Lower lobe of right lung (tissue), 2 donors: ENCODE measurements around the gene SLC6A9. TPM values are rescaled to one million over a fixed set of nuclear protein-coding genes. Genes with fewer than 3 reads are reported as not detected.

Experiments used
- ATAC-seq, 2 donors: fragments of 200-7000 bp; cut with Tn5 transposase; one replicate each; pipeline ENCODE4 v1.9.1; 2020 to 2022; ENCODE audit warnings: mild to moderate bottlenecking in 2 of 2, moderate library complexity in 2 of 2
- DNase-seq: peaks from one replicate; pipeline ENCODE4 v3.0.0-alpha.2; 2020
- H3K27ac ChIP-seq: fragments of 200-600 bp; one replicate; pipeline ENCODE4 v1.8.0; 2022
- H3K27me3 ChIP-seq: fragments of 200-600 bp; one replicate; pipeline ENCODE4 v1.8.0; 2022; ENCODE audit warnings: low read depth
- H3K36me3 ChIP-seq: fragments of 200-600 bp; one replicate; pipeline ENCODE4 v1.8.0; 2022; ENCODE audit warnings: mild to moderate bottlenecking
- H3K4me1 ChIP-seq: fragments of 200-600 bp; one replicate; pipeline ENCODE4 v1.8.0; 2022
- H3K4me3 ChIP-seq: fragments of 200-600 bp; one replicate; pipeline ENCODE4 v1.8.0; 2022; ENCODE audit warnings: mild to moderate bottlenecking
- H3K9me3 ChIP-seq: fragments of 200-600 bp; one replicate; pipeline ENCODE4 v1.8.0; 2022
- intact Hi-C: fragments of 100-400 bp; cut with DNase I; formaldehyde crosslinking; loops from one replicate; pipeline ENCODE4 v1.11.0; 2022
- total RNA-seq: library from RNA; stranded (reverse); fragmentation: NEBNext Ultra II Directional; extraction: Animal tissue kit (Norgen Biotek cat#: 25700); gene quantifications from one replicate; pipeline ENCODE4 v1.2.1, GENCODE V29; 2021
- TF ChIP-seq, protein P1 (sequence below): fragments of 200-600 bp; IDR thresholded peaks from one replicate; pipeline ENCODE4 v1.8.0; 2022; ENCODE audit warnings: antibody characterized with exemption, mild to moderate bottlenecking
- donor health status: DM: no; HTN: yes; CAD: no; lungs with severe emphysema.

SLC6A9 gene
- total RNA-seq, 1 donor from 2014 or later: 24.2 TPM

DNA sequence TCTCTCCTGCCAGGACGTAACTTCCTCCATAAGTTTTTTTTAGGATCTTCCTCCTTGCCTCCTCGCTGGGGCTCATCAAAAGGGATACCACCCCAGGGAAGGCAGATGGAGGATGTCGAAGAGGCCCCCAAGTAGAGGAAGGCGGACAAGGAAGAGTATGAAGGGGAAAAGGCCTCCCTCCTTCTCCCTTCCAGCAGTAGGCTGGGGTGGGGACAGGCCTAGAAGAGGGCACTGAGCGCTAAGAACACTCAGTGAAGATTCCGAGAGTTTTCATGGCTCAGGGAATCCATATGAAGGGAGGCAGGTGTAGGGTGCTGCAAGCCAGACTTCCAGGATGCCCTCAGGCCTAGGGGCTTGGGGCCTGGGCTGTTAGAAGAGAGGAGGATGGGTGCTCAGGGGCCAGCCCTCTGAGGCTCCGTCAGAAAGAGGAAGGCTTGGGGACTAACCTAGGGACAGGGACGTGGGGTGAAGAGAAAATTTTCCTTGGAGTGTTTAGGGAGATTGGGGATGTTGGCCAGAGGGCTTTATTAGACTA is 1.8 kb upstream of the SLC6A9 start:
- peaks cover 44% of the 10 kb centered on the region for H3K4me1 ChIP-seq
- DNase-seq: no peak
- H3K36me3 ChIP-seq: no peaks in the 10 kb centered on the region
- TF ChIP-seq, protein P1, sequence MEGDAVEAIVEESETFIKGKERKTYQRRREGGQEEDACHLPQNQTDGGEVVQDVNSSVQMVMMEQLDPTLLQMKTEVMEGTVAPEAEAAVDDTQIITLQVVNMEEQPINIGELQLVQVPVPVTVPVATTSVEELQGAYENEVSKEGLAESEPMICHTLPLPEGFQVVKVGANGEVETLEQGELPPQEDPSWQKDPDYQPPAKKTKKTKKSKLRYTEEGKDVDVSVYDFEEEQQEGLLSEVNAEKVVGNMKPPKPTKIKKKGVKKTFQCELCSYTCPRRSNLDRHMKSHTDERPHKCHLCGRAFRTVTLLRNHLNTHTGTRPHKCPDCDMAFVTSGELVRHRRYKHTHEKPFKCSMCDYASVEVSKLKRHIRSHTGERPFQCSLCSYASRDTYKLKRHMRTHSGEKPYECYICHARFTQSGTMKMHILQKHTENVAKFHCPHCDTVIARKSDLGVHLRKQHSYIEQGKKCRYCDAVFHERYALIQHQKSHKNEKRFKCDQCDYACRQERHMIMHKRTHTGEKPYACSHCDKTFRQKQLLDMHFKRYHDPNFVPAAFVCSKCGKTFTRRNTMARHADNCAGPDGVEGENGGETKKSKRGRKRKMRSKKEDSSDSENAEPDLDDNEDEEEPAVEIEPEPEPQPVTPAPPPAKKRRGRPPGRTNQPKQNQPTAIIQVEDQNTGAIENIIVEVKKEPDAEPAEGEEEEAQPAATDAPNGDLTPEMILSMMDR: no peak
- intact Hi-C loops: no loop called here
- no peak for ATAC-seq
- H3K27ac ChIP-seq: no peak overlapping the region
- H3K4me3 ChIP-seq: no peak overlapping the region
- no peaks in the 10 kb centered on the region for H3K9me3 ChIP-seq
- H3K27me3 ChIP-seq: no peaks in the 10 kb centered on the region

DNA sequence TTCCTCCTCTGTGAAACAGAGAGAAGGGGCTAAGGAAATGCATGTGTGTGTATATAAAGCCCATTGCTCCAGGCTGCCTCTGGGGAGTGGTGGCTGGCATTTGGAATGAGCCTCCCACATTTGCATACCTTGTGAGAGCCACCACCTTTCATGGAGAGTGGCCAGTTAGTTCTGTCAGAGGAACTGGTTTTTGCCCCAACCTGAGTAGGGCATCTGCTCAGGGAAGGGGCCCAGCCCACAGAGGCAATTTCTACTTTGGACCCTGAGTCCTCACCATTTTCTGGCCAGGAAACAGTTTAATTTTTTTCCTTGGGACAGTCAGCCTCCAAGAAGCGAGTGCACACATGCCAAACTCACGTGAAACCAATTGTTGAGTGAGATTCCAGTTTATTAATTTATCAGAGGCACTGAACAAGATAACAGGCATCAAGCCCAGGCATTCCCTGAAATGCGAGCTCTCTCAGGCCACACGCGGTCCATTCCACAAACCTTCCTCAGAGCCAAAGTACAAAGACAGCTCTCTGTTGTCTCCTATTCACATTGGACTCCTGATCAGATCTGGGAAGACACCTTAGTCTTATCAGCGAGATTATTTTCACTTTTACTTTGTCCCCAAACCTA is 1.0 kb upstream of the SLC6A9 start:
- intact Hi-C loops: no loop called here
- no peak for ATAC-seq

DNA sequence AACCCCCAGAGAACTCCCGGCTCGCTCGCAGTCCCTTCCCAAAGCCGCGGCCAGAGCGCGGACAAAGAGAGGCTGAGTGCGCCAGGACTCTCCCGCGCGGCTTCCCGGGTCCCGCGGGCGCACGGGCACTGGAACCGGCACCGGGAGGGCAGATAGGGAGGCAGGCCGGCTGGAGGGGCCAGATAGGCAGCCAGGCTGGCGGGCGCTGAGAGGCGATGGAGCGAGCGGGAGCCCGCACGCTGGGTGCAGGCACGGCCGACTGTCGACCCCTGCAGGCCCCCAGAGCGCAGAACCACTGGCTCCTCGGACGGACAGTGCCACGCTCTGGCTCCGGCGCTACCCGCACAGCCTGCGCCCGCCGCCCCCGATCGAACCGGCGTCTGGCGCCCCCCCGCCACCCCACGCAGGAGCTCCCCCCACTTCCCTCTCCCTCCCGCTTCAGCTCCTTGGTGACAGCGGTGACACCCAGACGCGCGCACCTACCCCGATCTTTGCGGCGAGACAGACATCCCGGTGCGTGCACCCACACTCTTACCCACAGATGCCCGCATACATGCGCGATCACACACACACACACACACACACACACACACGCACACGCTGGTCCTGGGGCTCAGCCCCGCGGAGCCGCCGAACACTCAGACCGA is 534 bp downstream of the SLC6A9 start:
- TF ChIP-seq, protein P1: peak; percentile 22
- intact Hi-C loops: no loop called here
- ATAC-seq: peak; percentile 44 to 45
- H3K36me3 ChIP-seq: no peaks in the 10 kb centered on the region
- H3K27ac ChIP-seq: peak overlapping the region; percentile 81
- H3K9me3 ChIP-seq: no peaks in the 10 kb centered on the region
- H3K27me3 ChIP-seq: no peaks in the 10 kb centered on the region
- H3K4me3 ChIP-seq: peak overlapping the region; percentile 96
- peaks cover 31% of the 10 kb centered on the region for H3K4me1 ChIP-seq
- DNase-seq: peak; percentile 56

More for the DNA sequence above, 1.0 kb upstream of the SLC6A9 start:
- TF ChIP-seq, protein P1: no peak
- H3K36me3 ChIP-seq: no peaks in the 10 kb centered on the region
- H3K4me1 ChIP-seq: peaks cover 44% of the 10 kb centered on the region
- DNase-seq: no peak
- no peak overlapping the region for H3K4me3 ChIP-seq
- peak overlapping the region; percentile 81 for H3K27ac ChIP-seq
- no peaks in the 10 kb centered on the region for H3K27me3 ChIP-seq
- H3K9me3 ChIP-seq: no peaks in the 10 kb centered on the region

DNA sequence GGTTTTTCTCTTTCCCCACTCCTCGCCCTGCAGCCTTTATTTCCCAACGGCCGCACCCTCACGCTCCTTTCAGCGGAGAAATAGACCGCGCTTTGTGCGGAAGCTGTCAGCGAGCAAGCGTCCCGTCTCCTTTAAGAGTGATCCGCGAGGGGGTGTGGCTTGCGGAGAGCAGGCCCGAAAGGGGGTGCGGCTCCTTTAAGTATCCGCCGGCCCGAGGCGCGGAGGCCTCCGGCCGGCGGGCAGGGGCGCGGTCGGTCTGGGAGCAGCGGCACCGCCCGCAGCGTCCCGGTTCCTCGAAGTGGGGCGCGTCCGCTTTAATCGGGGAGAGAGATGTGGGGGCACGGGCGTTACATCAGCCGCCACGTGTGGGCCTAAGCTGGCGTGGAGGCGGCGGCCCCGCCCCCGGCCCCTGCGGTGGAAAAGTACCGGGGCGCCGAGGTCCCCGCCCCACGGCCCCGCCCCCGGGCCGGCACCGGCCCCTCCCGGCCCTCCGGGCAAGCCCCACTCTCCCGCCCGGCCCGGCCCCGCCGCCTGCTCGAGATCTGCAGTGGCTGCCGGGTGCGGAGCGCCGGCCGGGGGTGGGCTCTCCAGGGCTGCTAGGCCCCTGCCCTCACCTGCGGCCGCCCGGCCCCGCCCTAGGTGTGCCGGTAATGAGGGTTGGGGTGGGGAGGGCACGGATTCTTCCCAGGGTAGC is 1.2 kb downstream of the SLC6A9 start:
- peaks cover 26% of the 10 kb centered on the region for H3K4me1 ChIP-seq
- peak; percentile 95 for DNase-seq
- no peaks in the 10 kb centered on the region for H3K9me3 ChIP-seq
- H3K27me3 ChIP-seq: no peaks in the 10 kb centered on the region
- intact Hi-C loops: no loop called here
- H3K27ac ChIP-seq: peak overlapping the region; percentile 81
- TF ChIP-seq, protein P1: no peak
- peak; percentile 92 to 94 for ATAC-seq
- no peaks in the 10 kb centered on the region for H3K36me3 ChIP-seq
- H3K4me3 ChIP-seq: peak overlapping the region; percentile 96

DNA sequence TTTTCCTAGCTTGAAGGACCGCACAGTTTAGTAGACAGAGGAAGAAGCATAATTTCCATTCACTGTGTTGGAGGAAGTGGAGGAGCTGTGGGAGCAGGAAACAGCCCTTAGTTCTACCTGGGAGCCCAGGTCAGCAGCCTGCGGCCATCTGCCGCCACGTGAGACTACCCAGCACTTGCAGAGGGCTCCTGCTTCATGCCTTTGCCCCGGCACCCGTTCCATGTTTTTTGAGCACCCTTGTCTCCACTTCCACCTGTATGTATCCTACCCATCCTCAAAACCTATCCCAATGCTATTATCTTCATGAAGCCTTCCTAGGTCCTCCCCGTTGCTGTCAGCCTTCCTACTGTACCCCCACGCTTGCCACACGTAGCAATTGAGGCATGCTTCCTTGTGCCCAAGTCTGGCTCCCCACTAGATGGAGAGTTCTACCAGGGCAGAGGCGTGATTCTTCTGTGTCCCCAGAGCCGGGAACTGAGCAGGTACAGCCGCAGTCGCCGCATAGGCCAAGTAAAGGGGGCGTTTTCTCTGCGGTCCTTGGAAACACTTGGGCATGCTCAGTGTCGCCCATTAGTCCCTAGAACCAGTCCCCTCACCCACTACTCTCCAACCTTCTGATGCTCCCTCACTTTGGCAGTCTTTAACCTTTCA is 1.9 kb downstream of the SLC6A9 start:
- ATAC-seq: peak; percentile 7 to 25
- no peak for DNase-seq
- intact Hi-C loops: no loop called here

More for the DNA sequence above, 1.9 kb downstream of the SLC6A9 start:
- Histone ChIP-seq H3K4me1 (peaks cover 26% of the 10 kb centered on the region), H3K4me3 (peak overlapping the region; percentile 96), H3K36me3 (no peaks in the 10 kb centered on the region), H3K27me3 (no peaks in the 10 kb centered on the region), H3K27ac (peak overlapping the region; percentile 81), H3K9me3 (no peaks in the 10 kb centered on the region)
- TF ChIP-seq, protein P1: no peak
